H1 (cell line): Measurements from ENCODE around the gene IFITM10. TPM values are rescaled to one million over a fixed set of nuclear protein-coding genes. Genes with fewer than 3 reads are reported as not detected.

Experiments
- CTCF ChIA-PET: fragments of 300-600 bp; sonication (Branson Sonifier 250); formaldehyde crosslinking; loops from one replicate; lab custom pipeline; 2021; ENCODE audit not compliant: partially characterized antibody; lab: Charles Lee
- POLR2A ChIA-PET: fragments of 300-600 bp; sonication (Branson Sonifier 250); formaldehyde crosslinking; loops from one replicate; lab custom pipeline; 2021; ENCODE audit warnings: inconsistent platforms; ENCODE audit not compliant: partially characterized antibody; lab: Charles Lee
- DNase-seq, 2 experiments: peaks; one replicate each; pipeline versions ENCODE4 v3.0.0 to v3.0.0-alpha.2; 2010 to 2022; ENCODE audit warnings: low spot score in 2 of 2, low read depth in 1 of 2, mixed read lengths in 1 of 2
- FAIRE-seq: peaks from 2 replicates; lab custom pipeline; 2011; peaks lifted over from hg19 to GRCh38; lab: Jason Lieb, UNC
- H2AFZ ChIP-seq: 2 replicates; pipeline ENCODE4 v1.8.1; 2012; ENCODE audit warnings: low read length, inconsistent platforms
- H2AK5ac ChIP-seq: 2 replicates; pipeline ENCODE4 v1.6.1; 2013; ENCODE audit warnings: low read depth, low read length
- H2BK120ac ChIP-seq: replicated peaks from 2 replicates; pipeline ENCODE3; 2013; ENCODE audit warnings: low read depth, low read length, inconsistent platforms
- H2BK12ac ChIP-seq: 2 replicates; pipeline ENCODE4 v1.6.1; 2013; ENCODE audit warnings: low read depth, low read length
- H2BK15ac ChIP-seq: 2 replicates; pipeline ENCODE4 v1.6.1; 2013; ENCODE audit warnings: low read length
- H2BK20ac ChIP-seq: 2 replicates; pipeline ENCODE4 v1.6.1; 2013; ENCODE audit warnings: low read length
- H2BK5ac ChIP-seq: 2 replicates; pipeline ENCODE4 v1.6.1; 2013; ENCODE audit warnings: low read depth, low read length
- H3K14ac ChIP-seq: 2 replicates; pipeline ENCODE4 v1.6.1; 2013; ENCODE audit warnings: inconsistent platforms; ENCODE audit not compliant: insufficient read length
- H3K18ac ChIP-seq: 2 replicates; pipeline ENCODE4 v1.6.1; 2013; ENCODE audit warnings: low read length; ENCODE audit errors: extremely low read depth
- H3K23ac ChIP-seq: 2 replicates; pipeline ENCODE4 v1.6.1; 2013; ENCODE audit warnings: inconsistent platforms; ENCODE audit not compliant: insufficient read length
- H3K23me2 ChIP-seq: 2 replicates; pipeline ENCODE4 v1.6.1; 2013; ENCODE audit warnings: low read depth, low read length
- H3K27ac ChIP-seq: 2 replicates; pipeline ENCODE4 v1.6.1; 2011; ENCODE audit warnings: low read depth, low read length, inconsistent platforms
- H3K27me3 ChIP-seq, 4 experiments: replicated peaks in 1 of 4; 1 replicate in 1 of 4; 2 replicates in 3 of 4; pipeline versions ENCODE4 v1.6.1 to v1.8.1; 2011 to 2013; ENCODE audit warnings: low read length in 3 of 4, mild to moderate bottlenecking in 3 of 4, inconsistent platforms in 2 of 4, mixed read lengths in 2 of 4, moderate library complexity in 1 of 4; ENCODE audit not compliant: control insufficient read depth in 3 of 4, insufficient read depth in 3 of 4; ENCODE audit errors: extremely low read depth in 1 of 4
- H3K36me3 ChIP-seq, 4 experiments: 2 replicates each; pipeline versions ENCODE4 v1.6.1 to v1.8.1; 2011 to 2013; ENCODE audit warnings: mild to moderate bottlenecking in 4 of 4, low read length in 3 of 4, moderate library complexity in 2 of 4, control low read depth in 1 of 4, inconsistent platforms in 1 of 4; ENCODE audit not compliant: insufficient read depth in 4 of 4, control insufficient read depth in 2 of 4
- H3K4ac ChIP-seq: replicated peaks from 2 replicates; pipeline ENCODE3; 2013; ENCODE audit warnings: low read length, low read depth, mixed read lengths, inconsistent platforms; ENCODE audit not compliant: insufficient read length
- H3K4me1 ChIP-seq, 4 experiments: replicated peaks in 1 of 4; 1 replicate in 1 of 4; 2 replicates in 3 of 4; pipeline versions ENCODE4 v1.6.1 to v1.8.1; 2011 to 2013; ENCODE audit warnings: low read length in 3 of 4, inconsistent platforms in 2 of 4, mixed read lengths in 1 of 4; ENCODE audit not compliant: insufficient read depth in 4 of 4, control insufficient read depth in 3 of 4
- H3K4me2 ChIP-seq, 2 experiments: 2 replicates each; pipeline versions ENCODE4 v1.6.1 to v1.8.1; 2011 to 2013; ENCODE audit warnings: low read depth in 2 of 2, low read length in 2 of 2, control low read depth in 1 of 2, inconsistent platforms in 1 of 2, mild to moderate bottlenecking in 1 of 2; ENCODE audit not compliant: insufficient read depth in 1 of 2
- H3K4me3 ChIP-seq, 4 experiments: fragments of 200-600, 300-600 bp in 1 of 4; sonication (generic), shearing (Covaris generic), sonication (Bioruptor Twin) in 1 of 4; 2 replicates each; pipeline versions ENCODE4 v1.5.1 to v1.8.1; 2011 to 2016; ENCODE audit warnings: low read length in 4 of 4, low read depth in 3 of 4, control low read depth in 2 of 4, inconsistent platforms in 2 of 4, mild to moderate bottlenecking in 2 of 4, mixed read lengths in 1 of 4, moderate library complexity in 1 of 4; ENCODE audit not compliant: insufficient read depth in 2 of 4; ENCODE audit errors: extremely low read depth in 1 of 4
- H3K56ac ChIP-seq: replicated peaks from 2 replicates; pipeline ENCODE3; 2013; ENCODE audit warnings: low read depth, mild to moderate bottlenecking, mixed read lengths, low read length, inconsistent platforms; ENCODE audit not compliant: insufficient read length
- H3K79me1 ChIP-seq: 2 replicates; pipeline ENCODE4 v1.6.1; 2013; ENCODE audit warnings: low read depth, low read length, control low read depth
- H3K79me2 ChIP-seq, 2 experiments: 2 replicates each; pipeline versions ENCODE4 v1.6.1 to v1.8.1; 2012 to 2013; ENCODE audit warnings: low read length in 2 of 2, mild to moderate bottlenecking in 2 of 2, inconsistent platforms in 1 of 2; ENCODE audit not compliant: insufficient read depth in 2 of 2, control insufficient read depth in 1 of 2
- H3K9ac ChIP-seq, 4 experiments: replicated peaks in 1 of 4; 1 replicate in 1 of 4; 2 replicates in 3 of 4; pipeline versions ENCODE4 v1.6.1 to v1.8.1; 2011 to 2013; ENCODE audit warnings: low read depth in 3 of 4, low read length in 3 of 4, control low read depth in 2 of 4, mild to moderate bottlenecking in 2 of 4, moderate library complexity in 2 of 4, inconsistent platforms in 1 of 4; ENCODE audit errors: extremely low read depth in 1 of 4
- H3K9me3 ChIP-seq, 2 experiments: 2 replicates each; pipeline versions ENCODE4 v1.6.1 to v1.8.1; 2012 to 2013; ENCODE audit warnings: mild to moderate bottlenecking in 2 of 2, moderate library complexity in 2 of 2, control low read depth in 1 of 2, inconsistent platforms in 1 of 2, low read depth in 1 of 2, low read length in 1 of 2, mixed read lengths in 1 of 2; ENCODE audit not compliant: insufficient read depth in 2 of 2
- H4K20me1 ChIP-seq, 2 experiments: replicated peaks in 1 of 2; 2 replicates each; pipeline versions ENCODE3 to v1.8.1; 2011 to 2013; ENCODE audit warnings: inconsistent platforms in 2 of 2, low read length in 2 of 2, mild to moderate bottlenecking in 1 of 2; ENCODE audit not compliant: insufficient read depth in 2 of 2, control insufficient read depth in 1 of 2
- H4K5ac ChIP-seq: 2 replicates; pipeline ENCODE4 v1.6.1; 2013; ENCODE audit warnings: low read length, low read depth, mixed read lengths, inconsistent platforms; ENCODE audit not compliant: insufficient read length
- H4K8ac ChIP-seq: 2 replicates; pipeline ENCODE4 v1.8.0; 2013; ENCODE audit warnings: mild to moderate bottlenecking, moderate library complexity, low read length, inconsistent platforms; ENCODE audit not compliant: insufficient read depth; ENCODE audit errors: extremely low read depth
- H4K91ac ChIP-seq: replicated peaks from 2 replicates; pipeline ENCODE3; 2013; ENCODE audit warnings: low read length, mixed read lengths, inconsistent platforms; ENCODE audit not compliant: insufficient read length
- CBX5 ChIP-seq: fragments of 300-800, 300-1000 bp; sonication (generic); IDR thresholded peaks from 2 replicates; pipeline ENCODE4 v1.7.1; 2016; ENCODE audit warnings: antibody characterized with exemption, low read length, low read depth
- CEBPB ChIP-seq: IDR thresholded peaks from 2 replicates; pipeline ENCODE4 v1.6.1; 2012; ENCODE audit warnings: low read depth, low read length
- EP300 ChIP-seq, 2 experiments: IDR thresholded peaks; 1 replicate in 1 of 2; 2 replicates in 1 of 2; pipeline ENCODE4 v1.6.1; 2011 to 2012; ENCODE audit warnings: low read depth in 2 of 2, low read length in 2 of 2, mild to moderate bottlenecking in 2 of 2, borderline replicate concordance in 1 of 2, inconsistent platforms in 1 of 2, moderate library complexity in 1 of 2
- GABPA ChIP-seq: IDR thresholded peaks from 2 replicates; pipeline ENCODE4 v1.6.1; 2011; ENCODE audit warnings: mild to moderate bottlenecking, low read length, moderate library complexity, borderline replicate concordance; ENCODE audit not compliant: insufficient read depth
- MAFK ChIP-seq: IDR thresholded peaks from 2 replicates; pipeline ENCODE4 v1.6.1; 2012; ENCODE audit warnings: low read depth, mild to moderate bottlenecking, improper control_type of control experiment, low read length
- NANOG ChIP-seq: IDR thresholded peaks from 2 replicates; pipeline ENCODE4 v1.6.1; 2011; ENCODE audit warnings: low read length, low read depth, mild to moderate bottlenecking, inconsistent platforms; ENCODE audit not compliant: insufficient read depth, poor library complexity, severe bottlenecking
- YY1 ChIP-seq: IDR thresholded peaks from 2 replicates; pipeline ENCODE4 v1.6.1; 2011; ENCODE audit warnings: low read depth, mild to moderate bottlenecking, low read length
- WGBS, 2 experiments: shearing (Covaris generic) in 1 of 2; methylation state at CpG; one replicate each; pipeline versions ENCODE4 v1.1.6 to v1.1.7; 2013 to 2015; ENCODE audit warnings: low lambda C conversion rate in 2 of 2, mixed read lengths in 2 of 2, inconsistent platforms in 1 of 2, low coverage in 1 of 2, missing lambda C conversion rate in 1 of 2; ENCODE audit not compliant: insufficient replicate concordance in 2 of 2, insufficient coverage in 1 of 2, insufficient read length in 1 of 2; ENCODE audit errors: extremely low coverage in 1 of 2, missing lambda C conversion rate in 1 of 2; 5-methylcytosine and 5-hydroxymethylcytosine counted together
- long read RNA-seq, 2 experiments: library from RNA in 1 of 2; library from capped mRNA in 1 of 2; stranded (forward); transcript quantifications; one replicate each; pipeline ENCODE4 v2.0.0, GENCODE V29; 2021; ENCODE audit warnings: inconsistent platforms in 1 of 2
- polyA minus RNA-seq, 3 experiments: library from RNA; depleted of rRNA, polyadenylated mRNA; stranded (reverse); fragments of >200 nt; gene quantifications; 1 replicate in 2 of 3; 2 replicates in 1 of 3; pipeline ENCODE4 v1.2.3, GENCODE V29; 2011
- polyA plus RNA-seq, 7 experiments: library from polyadenylated mRNA; depleted of rRNA in 3 of 7; stranded (reverse) in 5 of 7; unstranded in 2 of 7; fragments of >200 nt in 5 of 7; fragments of 200-250 nt in 2 of 7; gene quantifications; 1 replicate in 5 of 7; 2 replicates in 1 of 7; 4 replicates in 1 of 7; pipeline versions ENCODE4 v1.2.1 to v1.2.3, GENCODE V29; 2011 to 2013; ENCODE audit warnings: missing spikeins in 2 of 7, mixed read lengths in 2 of 7
- total RNA-seq: library from RNA; stranded (reverse); fragmentation: NEBNext Ultra II Directional; extraction: Animal tissue kit (Norgen Biotek cat#: 25700); gene quantifications from 2 replicates; pipeline ENCODE4 v1.2.1, GENCODE V29; 2021

IFITM10 gene
- total RNA-seq (0.22 and 0.23 TPM in 2 replicates), polyA plus RNA-seq (2011; rRNA removed) (0.08 and 0.14 TPM in 2 replicates), polyA minus RNA-seq (2011; rRNA and poly(A)+ RNA removed) (0.16 TPM in 1 of 2 replicates, not detected in the other)
- 0.06 TPM for polyA plus RNA-seq (2011; cell fraction: cytosol; rRNA removed)
- 0.19 TPM for polyA plus RNA-seq (2011; cell fraction: nucleus; rRNA removed)
- polyA plus RNA-seq (2012, experiment 1 of 2): 0.16 to 0.25 TPM (median 0.19 TPM) in 4 replicates
- polyA plus RNA-seq (2012, experiment 2 of 2): not detected
- 0.10 TPM for polyA plus RNA-seq (2013, experiment 1 of 2)
- polyA plus RNA-seq (2013, experiment 2 of 2): 0.06 TPM
- not detected for polyA minus RNA-seq (2011; cell fraction: cytosol; rRNA and poly(A)+ RNA removed)
- polyA minus RNA-seq (2011; cell fraction: nucleus; rRNA and poly(A)+ RNA removed): not detected
- long read RNA-seq, experiment 1: 0 reads
- long read RNA-seq, experiment 2: 0 reads

DNA sequence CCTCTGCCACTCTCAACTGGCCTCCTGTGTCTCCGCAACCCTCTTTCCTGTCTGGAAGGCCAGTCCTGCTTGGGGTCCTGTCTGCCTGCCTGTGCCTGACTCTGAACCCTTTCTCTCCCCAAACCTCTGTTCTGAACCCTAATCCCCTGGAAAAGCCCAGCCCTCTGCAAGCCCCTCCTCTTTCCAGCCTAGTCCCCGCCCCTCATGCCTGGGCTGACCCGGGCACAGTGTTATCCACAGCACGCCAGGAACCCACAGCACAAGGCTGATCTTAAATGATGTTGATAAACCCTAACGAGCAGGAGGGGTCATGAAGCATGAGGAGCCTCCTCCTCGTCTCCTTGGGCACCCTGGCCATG is at the start of gene IFITM10:
Gene IFITM10, minus strand, starts transcription at position 115 of the 359 bp plus-strand sequence. CDS start 153 bp downstream, outside the sequence.
- H3K23me2 ChIP-seq: peaks cover 9% of the 10 kb centered on the region
- H3K36me3 ChIP-seq: peaks cover 0 to 12% (median 3%) of the 10 kb centered on the region in 4 experiments; a peak in 4 of 8 replicates
- POLR2A ChIA-PET: interaction anchor here (2.3 kb wide), 1 partner anchor 14 kb away, joined by 6 read pairs; the partner anchor contains the start of gene CTSD
- peak within 1 kb of the TSS; percentile 58 to 84; a peak in 3 of 4 replicates for H3K4me2 ChIP-seq
- no peak within 1 kb of the TSS for H2BK20ac ChIP-seq
- CTCF ChIA-PET: interaction anchor here (1.3 to 3.2 kb wide), 4 partner anchors 16 to 111 kb away, joined by 3 to 15 read pairs (median 5); no protein-coding TSS in a partner anchor
- H3K4ac ChIP-seq: no peak within 1 kb of the TSS
- H4K20me1 ChIP-seq: peaks cover 7 to 14% of the 10 kb centered on the region in 2 experiments
- peaks cover 0 to 5% of the 10 kb centered on the region in 2 experiments; a peak in 1 of 4 replicates for H3K9me3 ChIP-seq
- peak within 1 kb of the TSS; percentile 53; the same call in 1 of the 2 replicates for H4K8ac ChIP-seq
- FAIRE-seq (no peak), DNase-seq (peak in 1 of 2 experiments; percentile 71)
- no peak within 1 kb of the TSS for H4K91ac ChIP-seq
- no peak within 1 kb of the TSS for H2BK12ac ChIP-seq
- WGBS, 2 experiments: 72% methylated on average over 5 of the region's 6 CpGs; no CpG with 5 or more reads in 1 of the 2 experiments
- peaks cover 0 to 12% (median 4%) of the 10 kb centered on the region in 4 experiments; a peak in 5 of 7 replicates for H3K4me1 ChIP-seq
- no peak within 1 kb of the TSS for H3K27ac ChIP-seq
- no peak within 1 kb of the TSS for H2BK5ac ChIP-seq
- peaks cover 12 to 32% (median 27%) of the 10 kb centered on the region in 4 experiments; a peak in 6 of 7 replicates for H3K27me3 ChIP-seq
- no peak within 1 kb of the TSS for H4K5ac ChIP-seq
- H2AK5ac ChIP-seq: no peak within 1 kb of the TSS
- H2AFZ ChIP-seq: no peak within 1 kb of the TSS
- no peak for TF ChIP-seq NANOG
- TF ChIP-seq CBX5: no peak
- no peak for TF ChIP-seq GABPA
- no peak for TF ChIP-seq EP300 (IDR thresholded peaks at IDR 0.05; ENCODE audit: borderline replicate concordance in 1 of 2, low read depth in 2 of 2, low read length in 2 of 2)
- no peak for TF ChIP-seq CEBPB
- TF ChIP-seq MAFK: no peak
- TF ChIP-seq YY1: no peak
- H3K79me1 ChIP-seq: no peaks in the 10 kb centered on the region
- no peak within 1 kb of the TSS for H3K23ac ChIP-seq
- H3K56ac ChIP-seq: no peak within 1 kb of the TSS
- H3K9ac ChIP-seq: no peak within 1 kb of the TSS
- peak within 1 kb of the TSS in 1 of 4 experiments; percentile 65; a peak in 2 of 8 replicates for H3K4me3 ChIP-seq
- no peak within 1 kb of the TSS for H2BK120ac ChIP-seq
- H2BK15ac ChIP-seq: no peak within 1 kb of the TSS
- no peak within 1 kb of the TSS; the same call in 1 of the 2 replicates for H3K18ac ChIP-seq
- no peaks in the 10 kb centered on the region for H3K79me2 ChIP-seq
- H3K14ac ChIP-seq: no peak within 1 kb of the TSS
